Measurements from ENCODE around the gene IL1R2.

Gene IL1R2, protein sequence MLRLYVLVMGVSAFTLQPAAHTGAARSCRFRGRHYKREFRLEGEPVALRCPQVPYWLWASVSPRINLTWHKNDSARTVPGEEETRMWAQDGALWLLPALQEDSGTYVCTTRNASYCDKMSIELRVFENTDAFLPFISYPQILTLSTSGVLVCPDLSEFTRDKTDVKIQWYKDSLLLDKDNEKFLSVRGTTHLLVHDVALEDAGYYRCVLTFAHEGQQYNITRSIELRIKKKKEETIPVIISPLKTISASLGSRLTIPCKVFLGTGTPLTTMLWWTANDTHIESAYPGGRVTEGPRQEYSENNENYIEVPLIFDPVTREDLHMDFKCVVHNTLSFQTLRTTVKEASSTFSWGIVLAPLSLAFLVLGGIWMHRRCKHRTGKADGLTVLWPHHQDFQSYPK

DNA sequence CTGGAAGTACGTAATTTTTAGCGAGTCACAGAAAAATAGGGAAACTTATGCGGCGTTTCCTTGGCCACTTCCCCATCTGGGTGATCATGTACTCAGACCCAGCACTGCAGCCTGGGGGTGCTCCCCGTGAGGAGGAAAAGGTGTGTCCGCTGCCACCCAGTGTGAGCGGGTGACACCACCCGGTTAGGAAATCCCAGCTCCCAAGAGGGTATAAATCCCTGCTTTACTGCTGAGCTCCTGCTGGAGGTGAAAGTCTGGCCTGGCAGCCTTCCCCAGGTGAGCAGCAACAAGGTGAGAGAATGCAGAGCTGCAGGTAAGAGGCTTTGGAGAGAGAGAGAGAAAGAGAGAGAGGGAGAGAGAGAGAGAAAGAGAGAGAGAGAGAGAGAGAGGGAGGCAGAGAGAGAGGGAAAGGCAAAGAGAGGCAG, at the start of gene IL1R2:
TSS of gene IL1R2 (plus strand) at position 240 of the 425 bp plus-strand sequence. CDS start 16,616 bp downstream, outside the sequence.
- in situ Hi-C loops (cut with HindIII; ENCODE audit: low pct_ligation_motif_present, low pct_unique_long_range_greater_than_20kb, low sequenced_read_pairs) = no loop called here

DNA sequence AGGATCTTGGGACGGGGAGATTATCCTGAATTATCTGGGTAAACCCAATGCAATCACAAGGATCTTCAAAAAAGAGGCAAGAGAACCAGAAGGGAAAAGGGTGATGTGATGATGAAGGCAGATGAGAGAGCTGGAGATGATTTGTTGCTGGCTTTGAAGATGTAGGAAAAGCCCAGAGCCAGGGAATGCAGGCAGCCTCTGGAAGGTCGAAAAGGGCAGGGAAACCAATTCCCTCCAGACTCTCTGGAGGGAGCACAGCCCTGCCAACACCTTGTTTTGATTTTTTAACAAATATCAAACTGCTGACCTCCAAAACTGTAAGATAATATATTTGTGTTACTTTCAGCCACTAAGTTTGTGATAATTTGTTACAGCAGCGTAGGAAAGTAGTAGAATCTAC, 48.9 kb upstream of the IL1R2 start:
- in situ Hi-C loops (cut with HindIII; ENCODE audit: low pct_ligation_motif_present, low pct_unique_long_range_greater_than_20kb, low sequenced_read_pairs) = no loop called here

More for the DNA sequence above, at the start of gene IL1R2:
- DNase-seq = no peak

DNA sequence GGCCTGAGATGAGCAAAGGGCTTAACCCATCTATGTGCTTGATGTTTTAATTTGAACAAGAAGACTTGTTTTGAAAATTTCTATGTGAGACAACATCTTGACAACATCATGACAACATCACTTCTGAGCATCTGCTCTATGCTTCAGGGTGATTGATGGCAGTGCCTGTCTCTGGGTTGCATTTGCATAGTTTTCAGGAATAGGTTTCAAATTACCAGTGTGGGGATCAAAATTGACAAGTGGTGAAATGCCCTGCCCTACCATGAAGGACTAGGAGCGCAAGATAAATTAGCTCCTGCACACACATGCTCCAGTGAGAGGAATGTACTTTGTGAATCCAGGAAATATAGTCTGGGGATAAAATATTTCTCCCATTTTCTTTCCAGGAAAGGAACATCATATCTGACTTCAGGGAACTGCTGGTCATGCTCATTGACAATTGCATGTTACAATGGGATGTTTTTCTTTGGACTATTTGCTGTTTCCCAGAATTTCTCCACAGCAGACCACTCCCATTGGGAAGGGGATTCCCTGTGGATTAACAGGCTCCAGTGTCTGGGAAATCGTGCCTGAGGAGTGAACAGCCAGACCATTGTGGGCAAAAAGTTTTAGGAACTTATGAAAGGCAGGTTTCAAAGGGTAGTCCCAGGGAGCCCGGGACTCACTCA, 45.3 kb upstream of the IL1R2 start:
- DNase-seq = no peak
- in situ Hi-C loops (cut with HindIII; ENCODE audit: low pct_ligation_motif_present, low pct_unique_long_range_greater_than_20kb, low sequenced_read_pairs) = no loop called here

More for the DNA sequence above, 48.9 kb upstream of the IL1R2 start:
- no peak for DNase-seq

DNA sequence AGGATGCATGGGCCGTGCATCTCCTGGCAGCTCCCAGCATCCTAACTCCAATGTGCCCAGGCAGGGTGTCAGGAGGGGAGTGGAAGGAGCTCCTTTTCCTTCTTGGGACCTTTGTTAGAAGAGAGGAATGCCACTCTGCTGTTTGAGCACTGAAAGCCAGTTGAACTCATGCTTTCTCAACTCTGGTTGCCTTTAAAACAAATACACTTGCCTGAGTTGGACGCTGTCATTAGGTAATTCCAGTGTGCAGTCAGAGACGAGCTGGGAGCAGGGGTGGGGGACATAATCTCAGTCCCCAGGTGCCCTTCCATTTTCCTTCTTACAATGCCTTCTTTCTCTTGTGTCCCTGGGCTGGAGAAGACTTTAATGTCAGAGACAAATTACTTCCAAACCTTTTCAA, 44.4 kb upstream of the IL1R2 start:
- in situ Hi-C loops (cut with HindIII; ENCODE audit: low pct_ligation_motif_present, low pct_unique_long_range_greater_than_20kb, low sequenced_read_pairs) = no loop called here
- no peak for DNase-seq

DNA sequence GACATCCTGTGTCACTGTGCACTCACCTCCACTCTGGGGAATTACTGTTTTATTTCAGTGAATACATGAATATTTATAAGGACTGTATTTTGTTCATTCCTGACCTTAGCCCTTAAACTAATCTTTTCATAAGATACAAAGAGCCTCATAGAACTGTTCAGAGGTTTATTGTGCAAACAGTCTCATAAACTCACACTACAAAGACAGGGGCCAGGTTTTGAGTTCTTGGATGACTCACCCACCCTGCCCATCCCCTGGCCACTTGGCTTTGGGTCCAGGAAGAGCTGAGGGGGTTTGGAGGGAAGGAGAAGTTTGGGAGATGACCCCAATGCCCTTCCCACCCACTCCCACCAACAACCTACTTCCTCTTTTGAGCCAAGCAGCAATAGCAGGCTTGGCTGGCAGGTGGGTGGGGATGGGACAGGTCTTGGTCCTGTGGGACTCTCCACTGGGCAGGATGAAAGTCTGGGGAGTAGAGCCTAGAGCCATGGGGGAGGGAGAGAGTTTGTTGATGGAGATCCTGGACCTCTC, 43.1 kb upstream of the IL1R2 start:
- in situ Hi-C loops (cut with HindIII; ENCODE audit: low pct_ligation_motif_present, low pct_unique_long_range_greater_than_20kb, low sequenced_read_pairs) = no loop called here

DNA sequence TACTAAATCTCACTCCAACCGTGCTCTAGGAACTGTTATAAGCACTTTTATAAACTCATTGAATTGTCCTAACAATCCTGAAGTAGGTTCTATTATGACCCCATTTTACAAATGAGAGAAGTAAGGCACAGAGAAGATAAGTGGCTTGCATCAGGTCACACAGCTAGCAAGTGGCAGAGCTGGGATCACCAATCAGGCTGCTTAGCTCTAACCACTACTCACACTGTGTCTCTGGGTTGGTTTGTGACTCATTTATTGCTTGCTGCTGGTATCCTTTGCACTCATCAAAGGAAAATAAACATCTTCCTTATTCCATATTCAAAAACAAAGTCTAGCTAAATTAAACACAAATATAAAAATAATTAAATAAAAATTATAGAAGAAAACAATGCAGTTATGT, 42.5 kb upstream of the IL1R2 start:
- in situ Hi-C loops (cut with HindIII; ENCODE audit: low pct_ligation_motif_present, low pct_unique_long_range_greater_than_20kb, low sequenced_read_pairs) = no loop called here
- DNase-seq = no peak

More for the DNA sequence above, 43.1 kb upstream of the IL1R2 start:
- no peak for DNase-seq

DNA sequence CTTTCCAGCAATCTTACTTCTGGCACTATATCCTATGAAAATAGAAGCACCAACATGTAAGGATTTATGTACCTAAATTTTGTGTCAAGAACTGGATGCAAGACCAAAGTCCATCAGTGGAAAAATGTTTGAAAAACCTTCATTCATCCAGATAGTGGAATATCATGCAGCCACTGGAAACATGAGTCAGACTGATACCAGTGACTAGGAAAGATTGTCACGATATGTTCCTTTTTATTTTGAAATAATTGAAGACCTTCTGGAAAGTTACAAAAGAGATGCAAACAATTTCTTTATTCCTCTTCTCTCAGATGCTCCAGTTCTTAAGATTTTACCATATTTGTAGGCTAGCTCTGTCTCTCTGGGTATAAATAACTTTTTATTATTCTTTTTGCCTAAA, 40.5 kb upstream of the IL1R2 start:
- in situ Hi-C loops (cut with HindIII; ENCODE audit: low pct_ligation_motif_present, low pct_unique_long_range_greater_than_20kb, low sequenced_read_pairs) = no loop called here
- DNase-seq = no peak

DNA sequence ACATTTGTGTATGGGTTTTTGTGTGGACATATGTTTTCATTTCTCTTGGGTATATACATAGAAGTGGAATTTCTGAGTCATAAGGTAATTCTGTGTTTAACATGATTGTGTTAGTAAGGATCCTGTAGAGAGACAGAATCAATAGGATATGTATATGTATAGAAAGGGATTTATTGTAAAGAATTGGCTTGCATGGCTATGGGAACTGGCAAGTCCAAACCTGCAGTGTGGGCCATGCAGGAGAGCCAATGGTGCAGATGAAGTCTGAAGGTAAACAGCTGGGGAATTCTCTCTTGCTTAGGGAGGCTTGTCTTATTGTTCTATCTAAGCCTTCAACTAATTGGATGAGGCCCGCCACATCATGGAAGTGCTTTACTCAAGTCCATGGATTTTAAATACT, 39.2 kb upstream of the IL1R2 start:
- in situ Hi-C loops (cut with HindIII; ENCODE audit: low pct_ligation_motif_present, low pct_unique_long_range_greater_than_20kb, low sequenced_read_pairs) = no loop called here
- DNase-seq = no peak

DNA sequence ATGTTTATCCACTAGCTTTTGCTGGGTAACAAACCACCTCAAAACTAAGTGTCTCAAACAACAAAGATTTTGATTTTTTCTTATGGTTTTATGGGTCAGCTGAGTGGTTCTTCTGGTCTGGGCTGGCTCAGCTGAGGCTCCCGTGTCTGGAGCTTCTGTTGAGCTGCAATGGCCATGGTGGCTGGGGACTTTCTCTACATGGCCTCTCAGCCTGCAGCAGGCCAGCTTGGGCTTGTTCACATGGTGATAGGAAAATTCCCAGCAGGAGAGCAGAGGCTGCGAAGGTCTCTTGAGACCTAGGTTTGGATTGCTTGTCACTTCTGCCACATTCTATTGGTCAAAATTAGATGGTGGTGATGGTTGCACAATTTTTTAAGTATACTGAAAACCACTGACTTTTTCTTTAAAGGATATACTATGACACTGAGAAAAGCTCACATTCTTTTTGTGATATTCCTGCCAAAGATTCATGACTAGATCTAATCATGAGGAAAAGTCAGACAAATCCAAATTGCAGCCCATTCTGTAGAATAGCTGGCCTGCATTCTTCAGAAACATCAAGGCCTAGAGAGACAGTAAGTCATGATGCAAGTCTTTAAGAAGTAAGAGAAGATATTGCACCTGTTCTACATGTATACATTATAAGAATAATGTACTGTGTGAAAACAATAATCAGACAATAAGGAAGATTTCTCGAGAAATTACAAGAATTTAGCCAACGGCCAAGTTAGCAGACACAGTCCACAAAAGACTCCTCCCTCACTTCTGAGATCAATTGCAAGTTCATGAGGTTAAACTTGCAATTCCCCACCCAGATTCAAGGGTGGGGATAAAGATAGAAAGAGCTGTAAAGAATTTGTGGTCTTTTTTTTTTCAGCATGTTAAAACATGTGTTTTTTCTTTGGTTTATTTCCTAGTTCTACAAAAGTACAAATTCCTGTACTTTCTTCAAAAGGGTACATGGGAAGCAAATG, 35.0 kb upstream of the IL1R2 start:
- no peak for DNase-seq
- in situ Hi-C loops (cut with HindIII; ENCODE audit: low pct_ligation_motif_present, low pct_unique_long_range_greater_than_20kb, low sequenced_read_pairs) = no loop called here

DNA sequence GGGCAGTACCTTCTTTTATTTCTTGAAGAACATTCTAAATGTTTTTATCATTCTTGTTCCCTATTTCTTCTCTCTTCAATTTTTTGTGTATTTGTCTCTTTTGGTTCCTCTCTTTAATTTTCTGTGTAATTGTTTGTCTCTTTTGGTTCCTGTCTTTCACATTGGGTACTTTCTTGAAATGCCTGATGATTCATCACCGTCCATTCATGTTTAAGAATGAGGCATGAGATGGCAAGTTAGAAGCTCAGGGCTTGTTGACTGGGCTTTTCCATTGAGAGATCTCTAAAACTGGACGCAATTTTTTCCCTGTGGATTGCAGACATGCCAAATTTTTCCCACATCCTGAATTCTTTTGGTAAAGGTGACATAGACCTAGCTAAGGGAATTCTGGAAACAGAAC, 33.7 kb upstream of the IL1R2 start:
- in situ Hi-C loops (cut with HindIII; ENCODE audit: low pct_ligation_motif_present, low pct_unique_long_range_greater_than_20kb, low sequenced_read_pairs) = no loop called here
- no peak for DNase-seq

DNA sequence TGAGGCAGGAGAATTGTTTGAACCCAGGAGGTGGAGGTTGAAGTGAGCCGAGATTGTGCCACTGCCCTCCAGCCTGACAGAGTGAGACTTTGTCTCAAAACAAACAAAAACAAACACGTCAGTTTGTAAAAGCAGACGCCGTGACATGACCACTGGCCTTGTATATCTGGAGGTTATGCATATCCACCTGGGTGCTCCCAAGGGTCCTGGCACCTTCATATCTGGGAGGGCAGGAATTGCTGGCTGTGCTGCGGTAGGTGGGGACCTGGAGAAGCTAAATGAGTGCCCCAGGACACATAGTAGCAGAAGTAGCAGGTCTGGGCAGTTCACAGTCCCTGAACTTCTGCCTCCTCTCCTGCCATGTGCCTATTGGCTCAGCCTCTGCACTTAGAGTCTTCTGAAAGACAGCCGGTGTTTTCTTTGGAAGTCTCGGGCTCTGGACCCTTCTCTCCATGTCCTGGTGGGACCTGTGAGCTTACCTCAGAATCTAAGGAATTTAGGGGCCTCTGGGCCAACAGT, 30.9 kb upstream of the IL1R2 start:
- no peak for DNase-seq

DNA sequence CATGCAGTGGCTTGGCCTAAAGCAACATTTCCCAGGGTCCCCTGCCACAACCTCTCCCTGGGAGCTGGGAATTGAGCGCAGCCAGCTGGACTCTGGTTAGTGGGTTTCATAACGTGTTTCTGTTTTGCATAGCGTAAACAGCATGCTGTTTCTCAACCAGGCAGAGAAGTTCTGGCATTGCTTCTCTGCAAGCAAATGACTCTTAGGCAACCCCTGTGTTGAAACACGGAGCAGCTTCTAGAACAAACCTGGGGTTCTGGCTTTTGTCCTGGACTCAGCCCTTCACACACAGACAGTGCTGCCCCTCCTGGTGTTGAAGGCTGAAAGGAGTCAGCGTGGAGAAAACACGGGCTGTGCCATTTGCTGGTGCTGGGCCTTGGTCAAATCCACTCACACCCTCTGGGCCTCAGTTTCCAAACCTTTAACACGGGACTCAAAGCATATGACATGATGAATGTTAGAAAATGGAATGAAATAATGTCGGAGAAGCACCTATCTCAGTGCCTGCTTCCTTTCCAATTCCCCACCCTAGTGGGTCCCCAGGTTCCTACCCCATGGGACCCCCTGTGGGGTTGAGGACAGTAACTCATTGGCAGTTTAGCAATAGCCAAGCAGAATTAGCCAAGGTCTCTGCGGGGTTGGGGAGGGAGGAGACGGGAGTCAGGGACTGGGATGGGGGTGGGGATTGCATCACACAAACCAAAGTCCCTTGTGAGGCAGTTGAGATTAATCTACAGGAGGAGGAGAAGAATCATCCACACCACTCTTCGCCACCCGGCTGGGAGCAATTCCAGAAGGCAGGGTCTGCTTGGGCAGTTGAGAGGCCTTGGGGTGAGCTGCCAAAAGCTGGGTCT, 30.2 kb upstream of the IL1R2 start:
- no peak for DNase-seq
- in situ Hi-C loops (cut with HindIII; ENCODE audit: low pct_ligation_motif_present, low pct_unique_long_range_greater_than_20kb, low sequenced_read_pairs) = no loop called here

More for the DNA sequence above, 30.9 kb upstream of the IL1R2 start:
- in situ Hi-C loops (cut with HindIII; ENCODE audit: low pct_ligation_motif_present, low pct_unique_long_range_greater_than_20kb, low sequenced_read_pairs) = no loop called here

DNA sequence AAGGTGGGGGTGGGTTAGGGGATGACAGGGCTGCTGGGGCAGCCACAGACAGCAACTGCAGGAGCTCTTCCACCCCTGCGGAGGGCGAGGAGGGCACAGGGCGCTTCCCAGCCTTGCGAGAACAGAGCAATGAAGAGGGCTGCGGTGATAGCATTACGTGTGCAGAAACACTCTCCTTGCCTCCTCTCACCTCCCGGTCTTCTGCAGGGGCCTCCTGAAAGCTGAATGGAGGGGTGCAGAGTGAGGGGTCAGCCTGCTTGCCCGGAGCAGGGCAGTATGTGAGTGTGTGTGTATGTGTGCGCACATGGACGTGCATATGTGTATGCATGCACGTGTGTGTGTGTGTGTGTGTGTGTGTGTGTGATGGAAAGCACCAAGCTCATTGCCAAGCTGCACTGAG, 29.5 kb upstream of the IL1R2 start:
- in situ Hi-C loops (cut with HindIII; ENCODE audit: low pct_ligation_motif_present, low pct_unique_long_range_greater_than_20kb, low sequenced_read_pairs) = no loop called here
- no peak for DNase-seq

DNA sequence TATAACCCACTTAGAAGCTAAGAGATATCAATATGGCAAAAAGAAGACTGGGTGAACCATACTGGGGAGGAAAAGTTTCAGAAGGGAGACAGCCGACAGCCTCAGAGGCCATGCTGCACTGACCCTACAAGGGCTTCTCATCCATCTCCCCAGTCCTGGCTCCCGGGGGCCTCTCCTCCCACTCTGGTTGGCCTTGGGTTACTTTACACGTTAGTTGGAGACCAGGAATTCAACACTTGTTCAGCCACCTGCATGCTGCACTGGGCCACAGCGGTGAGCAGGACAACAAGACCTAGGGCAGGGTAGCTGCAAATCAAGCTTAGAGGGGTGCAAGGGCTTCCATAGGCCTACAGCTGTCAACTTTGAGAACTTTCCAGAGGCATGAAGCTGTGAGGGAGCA, 28.6 kb upstream of the IL1R2 start:
- in situ Hi-C loops (cut with HindIII; ENCODE audit: low pct_ligation_motif_present, low pct_unique_long_range_greater_than_20kb, low sequenced_read_pairs) = no loop called here
- DNase-seq = no peak

DNA sequence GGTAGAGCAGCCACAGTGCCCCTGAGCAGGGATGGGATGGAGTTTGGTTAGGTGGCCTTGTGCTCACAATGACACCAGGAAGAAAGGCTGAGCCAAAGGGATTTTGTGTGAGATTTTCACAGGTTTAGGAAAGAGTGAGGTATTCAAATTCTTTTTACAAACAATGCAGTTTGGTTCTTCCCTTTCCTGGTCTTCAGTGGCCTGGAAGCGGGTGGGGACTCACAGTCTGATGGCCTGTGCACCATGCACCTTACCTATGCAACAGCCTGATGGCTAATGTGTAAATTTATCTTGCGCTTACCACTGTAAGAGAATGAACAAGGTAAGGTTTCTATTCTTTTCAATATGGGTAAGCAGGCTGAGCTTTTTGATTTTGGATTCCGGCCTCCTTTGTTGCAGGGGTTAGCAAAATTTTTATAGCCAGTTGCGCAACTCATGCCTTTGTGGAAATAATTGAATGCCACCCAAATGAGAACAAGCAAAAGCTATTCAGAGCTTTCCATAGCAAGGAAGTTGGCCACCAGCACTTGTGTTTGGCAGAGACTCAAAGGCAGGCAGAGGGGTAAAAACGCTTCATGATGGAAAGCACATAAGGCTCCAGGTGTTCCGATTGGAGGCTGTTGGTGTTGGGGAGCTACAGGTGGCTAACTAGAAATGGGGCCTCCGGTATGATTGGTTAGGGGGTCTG, 23.8 kb upstream of the IL1R2 start:
- in situ Hi-C loops (cut with HindIII; ENCODE audit: low pct_ligation_motif_present, low pct_unique_long_range_greater_than_20kb, low sequenced_read_pairs) = no loop called here
- no peak for DNase-seq

DNA sequence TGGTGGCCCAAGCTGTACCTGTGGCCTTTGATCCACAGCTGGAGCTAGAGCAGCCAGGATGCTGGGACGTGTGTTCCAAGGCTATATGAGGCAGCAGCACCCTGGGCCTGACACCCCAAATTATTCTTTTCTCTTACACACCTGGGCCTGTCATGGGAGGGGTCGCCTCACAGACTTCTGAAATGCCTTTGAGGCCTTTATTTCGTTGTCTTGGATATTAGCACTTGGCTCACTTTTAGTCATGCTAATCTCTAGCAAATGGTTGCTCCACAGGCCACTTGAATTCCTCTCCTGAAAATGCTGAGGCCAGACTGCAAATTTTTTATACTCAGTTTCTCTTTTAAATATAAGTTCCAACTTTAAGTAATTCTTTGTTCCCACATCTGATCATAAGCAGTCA, 22.0 kb upstream of the IL1R2 start:
- in situ Hi-C loops (cut with HindIII; ENCODE audit: low pct_ligation_motif_present, low pct_unique_long_range_greater_than_20kb, low sequenced_read_pairs) = no loop called here
- DNase-seq = no peak

DNA sequence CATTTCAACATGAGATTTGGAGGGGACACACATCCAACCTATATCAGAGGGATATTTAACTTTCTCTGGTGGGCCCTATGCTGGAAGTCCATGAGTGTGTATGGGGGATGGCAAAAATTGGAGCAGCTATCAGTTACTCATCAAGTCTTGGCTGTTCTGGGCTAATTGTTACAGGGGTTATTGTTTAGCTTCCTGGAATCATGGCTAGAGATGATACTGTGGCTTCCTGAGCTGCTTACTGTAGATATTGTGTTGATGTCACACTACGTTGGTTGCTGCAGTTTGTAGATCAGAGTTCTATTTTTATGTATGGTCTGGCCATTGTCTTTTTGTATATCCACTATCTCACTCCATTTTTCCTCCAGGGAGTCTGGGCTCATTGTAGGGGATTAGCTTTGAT, 20.9 kb upstream of the IL1R2 start:
- in situ Hi-C loops (cut with HindIII; ENCODE audit: low pct_ligation_motif_present, low pct_unique_long_range_greater_than_20kb, low sequenced_read_pairs) = no loop called here
- no peak for DNase-seq
